Measurements from ENCODE around the gene PLA2G4D.

PLA2G4D gene

GRCh38 chr15:42135351-42135750, 41.0 kb upstream of the PLA2G4D start:
- no peak overlapping the region for H3K9ac ChIP-seq (ENCODE audit: low read length)
- no peaks in the 10 kb centered on the region for H3K36me3 ChIP-seq (ENCODE audit: control insufficient read depth, low read depth, low read length)
- no peaks in the 10 kb centered on the region for H3K4me1 ChIP-seq (ENCODE audit: control insufficient read depth, low read depth, low read length)
- H3K27me3 ChIP-seq (ENCODE audit: control insufficient read depth, insufficient read depth, low read length), result no peaks in the 10 kb centered on the region
- H3K27ac ChIP-seq (ENCODE audit: low read length), result no peak overlapping the region
- no peak overlapping the region for H3K4me3 ChIP-seq (ENCODE audit: low read length)
- H3K9me3 ChIP-seq (ENCODE audit: control insufficient read depth, low read depth, low read length), result no peaks in the 10 kb centered on the region

GRCh38 chr15:42134617-42135245, 40.4 kb upstream of the PLA2G4D start:
- no peaks in the 10 kb centered on the region for H3K27me3 ChIP-seq (ENCODE audit: control insufficient read depth, insufficient read depth, low read length)
- H3K4me1 ChIP-seq (ENCODE audit: control insufficient read depth, low read depth, low read length), result no peaks in the 10 kb centered on the region
- no peak overlapping the region for H3K9ac ChIP-seq (ENCODE audit: low read length)
- H3K36me3 ChIP-seq (ENCODE audit: control insufficient read depth, low read depth, low read length), result no peaks in the 10 kb centered on the region
- H3K9me3 ChIP-seq (ENCODE audit: control insufficient read depth, low read depth, low read length), result no peaks in the 10 kb centered on the region
- H3K27ac ChIP-seq (ENCODE audit: low read length), result no peak overlapping the region
- H3K4me3 ChIP-seq (ENCODE audit: low read length), result no peak overlapping the region

GRCh38 chr15:42133886-42134502, 39.6 kb upstream of the PLA2G4D start:
- no peak overlapping the region for H3K9ac ChIP-seq (ENCODE audit: low read length)
- H3K36me3 ChIP-seq (ENCODE audit: control insufficient read depth, low read depth, low read length), result no peaks in the 10 kb centered on the region
- H3K9me3 ChIP-seq (ENCODE audit: control insufficient read depth, low read depth, low read length), result no peaks in the 10 kb centered on the region
- H3K4me3 ChIP-seq (ENCODE audit: low read length), result no peak overlapping the region
- H3K4me1 ChIP-seq (ENCODE audit: control insufficient read depth, low read depth, low read length), result no peaks in the 10 kb centered on the region
- H3K27ac ChIP-seq (ENCODE audit: low read length), result no peak overlapping the region
- no peaks in the 10 kb centered on the region for H3K27me3 ChIP-seq (ENCODE audit: control insufficient read depth, insufficient read depth, low read length)

DNA sequence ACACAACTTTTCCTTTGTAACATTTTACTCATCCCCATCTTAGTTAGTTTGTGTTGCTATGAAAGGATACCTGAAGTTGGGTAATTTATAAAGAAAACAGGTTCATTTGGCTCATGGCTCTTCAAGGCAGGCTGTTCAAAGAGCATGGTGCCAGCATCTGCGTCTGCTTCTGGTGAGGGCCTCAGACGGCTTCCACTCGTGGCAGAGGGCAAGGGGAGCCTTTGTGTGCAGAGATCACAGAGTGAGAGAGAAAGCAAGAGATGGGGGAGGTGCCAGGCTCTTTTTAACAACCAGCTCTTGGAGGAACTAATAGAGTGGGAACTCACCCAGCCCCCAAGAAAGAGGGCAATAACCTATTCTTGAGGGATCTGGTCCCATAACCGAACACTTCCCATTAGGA, 39.0 kb upstream of the PLA2G4D start:
- H3K27ac ChIP-seq (ENCODE audit: low read length), result no peak overlapping the region
- no peaks in the 10 kb centered on the region for H3K27me3 ChIP-seq (ENCODE audit: control insufficient read depth, insufficient read depth, low read length)
- H3K36me3 ChIP-seq (ENCODE audit: control insufficient read depth, low read depth, low read length), result no peaks in the 10 kb centered on the region
- no peak overlapping the region for H3K9ac ChIP-seq (ENCODE audit: low read length)
- H3K4me1 ChIP-seq (ENCODE audit: control insufficient read depth, low read depth, low read length), result no peaks in the 10 kb centered on the region
- H3K9me3 ChIP-seq (ENCODE audit: control insufficient read depth, low read depth, low read length), result no peaks in the 10 kb centered on the region
- no peak overlapping the region for H3K4me3 ChIP-seq (ENCODE audit: low read length)

- no peak overlapping the region for H3K9ac ChIP-seq (ENCODE audit: low read length)
- H3K9me3 ChIP-seq (ENCODE audit: control insufficient read depth, low read depth, low read length), result no peaks in the 10 kb centered on the region
- H3K27ac ChIP-seq (ENCODE audit: low read length), result no peak overlapping the region
- H3K4me3 ChIP-seq (ENCODE audit: low read length), result no peak overlapping the region
- no peaks in the 10 kb centered on the region for H3K36me3 ChIP-seq (ENCODE audit: control insufficient read depth, low read depth, low read length)
- H3K27me3 ChIP-seq (ENCODE audit: control insufficient read depth, insufficient read depth, low read length), result no peaks in the 10 kb centered on the region
- H3K4me1 ChIP-seq (ENCODE audit: control insufficient read depth, low read depth, low read length), result no peaks in the 10 kb centered on the region
Measured at GRCh38 chr15:42131826-42132806, 37.8 kb upstream of the PLA2G4D start.

DNA sequence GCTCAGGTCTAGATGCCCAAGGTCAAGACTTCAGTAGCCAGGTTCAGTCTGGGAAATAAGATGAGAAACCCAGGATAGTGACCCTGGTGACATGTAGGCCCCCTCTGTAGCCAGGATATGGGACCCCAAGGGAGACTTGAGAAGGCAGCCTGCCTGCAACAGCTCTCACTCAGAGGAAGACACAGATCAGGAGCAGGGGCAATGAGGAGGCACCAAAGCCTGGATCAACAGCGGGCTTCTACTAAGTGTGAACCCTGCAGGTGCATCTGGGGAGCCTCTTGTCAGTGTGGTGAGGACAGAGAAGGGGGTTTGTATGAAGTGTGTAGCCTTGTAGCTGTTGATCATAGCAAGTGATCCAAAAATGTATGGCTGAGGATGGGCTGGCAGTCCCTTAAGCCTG, 36.6 kb upstream of the PLA2G4D start:
- Histone ChIP-seq H3K9me3 (ENCODE audit: control insufficient read depth, low read depth, low read length) (no peaks in the 10 kb centered on the region), H3K27me3 (ENCODE audit: control insufficient read depth, insufficient read depth, low read length) (no peaks in the 10 kb centered on the region), H3K4me3 (ENCODE audit: low read length) (no peak overlapping the region), H3K4me1 (ENCODE audit: control insufficient read depth, low read depth, low read length) (no peaks in the 10 kb centered on the region), H3K27ac (ENCODE audit: low read length) (no peak overlapping the region), H3K36me3 (ENCODE audit: control insufficient read depth, low read depth, low read length) (no peaks in the 10 kb centered on the region), H3K9ac (ENCODE audit: low read length) (no peak overlapping the region)

- no peak overlapping the region for H3K4me3 ChIP-seq (ENCODE audit: low read length)
- H3K27me3 ChIP-seq (ENCODE audit: control insufficient read depth, insufficient read depth, low read length), result no peaks in the 10 kb centered on the region
- H3K9ac ChIP-seq (ENCODE audit: low read length), result no peak overlapping the region
- H3K36me3 ChIP-seq (ENCODE audit: control insufficient read depth, low read depth, low read length), result no peaks in the 10 kb centered on the region
- no peaks in the 10 kb centered on the region for H3K9me3 ChIP-seq (ENCODE audit: control insufficient read depth, low read depth, low read length)
- H3K4me1 ChIP-seq (ENCODE audit: control insufficient read depth, low read depth, low read length), result no peaks in the 10 kb centered on the region
- H3K27ac ChIP-seq (ENCODE audit: low read length), result no peak overlapping the region
Measured at GRCh38 chr15:42130246-42130986, 36.1 kb upstream of the PLA2G4D start.

GRCh38 chr15:42129364-42129763, 35.0 kb upstream of the PLA2G4D start:
- H3K27me3 ChIP-seq (ENCODE audit: control insufficient read depth, insufficient read depth, low read length), result no peaks in the 10 kb centered on the region
- H3K27ac ChIP-seq (ENCODE audit: low read length), result no peak overlapping the region
- H3K4me3 ChIP-seq (ENCODE audit: low read length), result no peak overlapping the region
- H3K36me3 ChIP-seq (ENCODE audit: control insufficient read depth, low read depth, low read length), result no peaks in the 10 kb centered on the region
- H3K9me3 ChIP-seq (ENCODE audit: control insufficient read depth, low read depth, low read length), result no peaks in the 10 kb centered on the region
- H3K9ac ChIP-seq (ENCODE audit: low read length), result no peak overlapping the region
- H3K4me1 ChIP-seq (ENCODE audit: control insufficient read depth, low read depth, low read length), result no peaks in the 10 kb centered on the region

GRCh38 chr15:42128476-42128875, 34.1 kb upstream of the PLA2G4D start:
- Histone ChIP-seq H3K27ac (ENCODE audit: low read length) (no peak overlapping the region), H3K9ac (ENCODE audit: low read length) (no peak overlapping the region), H3K9me3 (ENCODE audit: control insufficient read depth, low read depth, low read length) (no peaks in the 10 kb centered on the region), H3K4me3 (ENCODE audit: low read length) (no peak overlapping the region), H3K4me1 (ENCODE audit: control insufficient read depth, low read depth, low read length) (no peaks in the 10 kb centered on the region), H3K36me3 (ENCODE audit: control insufficient read depth, low read depth, low read length) (no peaks in the 10 kb centered on the region), H3K27me3 (ENCODE audit: control insufficient read depth, insufficient read depth, low read length) (no peaks in the 10 kb centered on the region)

DNA sequence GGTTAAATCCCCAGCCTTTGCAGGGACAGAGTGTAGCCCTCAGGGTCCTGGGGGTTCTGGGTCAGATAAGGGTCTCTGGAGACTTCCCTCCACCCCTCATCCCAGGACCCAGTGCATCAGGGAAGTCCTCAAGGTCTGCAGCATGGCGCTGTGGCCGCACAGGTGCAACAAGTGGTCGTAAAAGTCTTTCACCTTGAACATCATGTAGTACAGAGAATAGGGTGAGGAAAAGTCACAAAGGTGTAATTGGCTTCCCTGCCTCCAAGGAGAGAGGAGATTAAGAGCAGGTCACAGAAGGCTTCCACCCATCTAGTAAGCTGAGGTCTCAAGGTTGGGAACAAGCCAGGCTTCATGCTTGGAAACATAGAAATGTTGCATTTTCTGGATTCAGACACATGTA, 29.2 kb upstream of the PLA2G4D start:
- Histone ChIP-seq H3K27ac (ENCODE audit: low read length) (no peak overlapping the region), H3K4me3 (ENCODE audit: low read length) (no peak overlapping the region), H3K9me3 (ENCODE audit: control insufficient read depth, low read depth, low read length) (no peaks in the 10 kb centered on the region), H3K9ac (ENCODE audit: low read length) (no peak overlapping the region), H3K4me1 (ENCODE audit: control insufficient read depth, low read depth, low read length) (peaks cover 7% of the 10 kb centered on the region), H3K27me3 (ENCODE audit: control insufficient read depth, insufficient read depth, low read length) (peaks cover 6% of the 10 kb centered on the region), H3K36me3 (ENCODE audit: control insufficient read depth, low read depth, low read length) (no peaks in the 10 kb centered on the region)

DNA sequence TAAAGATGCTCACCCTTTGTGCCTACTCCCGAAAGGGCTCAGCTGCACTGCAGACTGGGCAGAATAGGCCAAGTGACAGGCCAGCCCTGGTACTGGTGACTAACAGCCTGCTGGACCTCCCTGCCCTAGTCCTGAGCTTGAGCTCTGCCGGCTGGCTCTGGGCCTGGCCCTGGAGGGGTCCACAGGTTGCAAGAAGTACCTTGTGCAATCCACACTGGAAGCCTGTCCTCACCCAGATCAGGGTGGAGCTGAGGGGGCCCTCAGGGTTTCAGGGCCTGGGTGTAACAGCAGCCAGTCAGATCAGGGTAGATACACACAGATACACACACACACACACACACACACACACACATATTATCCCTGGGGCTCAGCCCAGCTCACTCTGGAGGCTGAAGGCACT, 27.3 kb upstream of the PLA2G4D start:
- peaks cover 6% of the 10 kb centered on the region for H3K27me3 ChIP-seq (ENCODE audit: control insufficient read depth, insufficient read depth, low read length)
- no peak overlapping the region for H3K9ac ChIP-seq (ENCODE audit: low read length)

More for the DNA sequence above, 27.3 kb upstream of the PLA2G4D start:
- Histone ChIP-seq H3K36me3 (ENCODE audit: control insufficient read depth, low read depth, low read length) (no peaks in the 10 kb centered on the region), H3K9me3 (ENCODE audit: control insufficient read depth, low read depth, low read length) (no peaks in the 10 kb centered on the region), H3K4me1 (ENCODE audit: control insufficient read depth, low read depth, low read length) (peaks cover 10% of the 10 kb centered on the region), H3K4me3 (ENCODE audit: low read length) (no peak overlapping the region), H3K27ac (ENCODE audit: low read length) (no peak overlapping the region)
